Measurements from ENCODE around the gene ZNF438.

ZNF438 gene

GRCh38 chr10:31073211-31073610 lies 41.5 kb upstream of the ZNF438 start:
- TF ChIP-seq CTCF (IDR thresholded peaks at IDR 0.05; ENCODE audit: low read depth, low read length): no peak
- DNase-seq (ENCODE audit: extremely low read depth, low read depth): no peak

- no peak for TF ChIP-seq CTCF (IDR thresholded peaks at IDR 0.05; ENCODE audit: low read depth, low read length)
- DNase-seq (ENCODE audit: extremely low read depth, low read depth): no peak
These were observed 40.8 kb upstream of the ZNF438 start for GRCh38 chr10:31072451-31072850.

- no peak for DNase-seq (ENCODE audit: extremely low read depth, low read depth)
- no peak for TF ChIP-seq CTCF (IDR thresholded peaks at IDR 0.05; ENCODE audit: low read depth, low read length)
These were observed 39.8 kb upstream of the ZNF438 start for GRCh38 chr10:31071232-31072005.

GRCh38 chr10:31070691-31071090 lies 39.0 kb upstream of the ZNF438 start:
- no peak for DNase-seq (ENCODE audit: extremely low read depth, low read depth)
- no peak for TF ChIP-seq CTCF (IDR thresholded peaks at IDR 0.05; ENCODE audit: low read depth, low read length)

- DNase-seq (ENCODE audit: extremely low read depth, low read depth): no peak
- TF ChIP-seq CTCF (IDR thresholded peaks at IDR 0.05; ENCODE audit: low read depth, low read length): no peak
These were observed 38.4 kb upstream of the ZNF438 start for GRCh38 chr10:31070025-31070424.

GRCh38 chr10:31069411-31069810 lies 37.7 kb upstream of the ZNF438 start:
- no peak for DNase-seq (ENCODE audit: extremely low read depth, low read depth)
- no peak for TF ChIP-seq CTCF (IDR thresholded peaks at IDR 0.05; ENCODE audit: low read depth, low read length)

- DNase-seq (ENCODE audit: extremely low read depth, low read depth): peak; percentile 67
- no peak for TF ChIP-seq CTCF (IDR thresholded peaks at IDR 0.05; ENCODE audit: low read depth, low read length)
These were observed 32.7 kb upstream of the ZNF438 start for GRCh38 chr10:31064348-31064747.
